K562 (cell line): ENCODE results near the gene CCDC61. TPM values are rescaled to one million over a fixed set of nuclear protein-coding genes. Genes with fewer than 3 reads are reported as not detected.

Source experiments
- ATF1 ChIP-seq, 2 experiments: fragments of 450-650 bp in 1 of 2; IDR thresholded peaks; 2 replicates each; pipeline ENCODE4 v1.6.1; 2016; ENCODE audit warnings: missing compliant biosample characterization in 1 of 2, missing genetic modification characterization in 1 of 2
- CBFA2T3 ChIP-seq: fragments of 450-650 bp; IDR thresholded peaks from 2 replicates; pipeline ENCODE4 v1.6.1; 2017
- CSDE1 ChIP-seq, 2 experiments: fragments of 450-650 bp; IDR thresholded peaks; 2 replicates each; pipeline ENCODE4 v1.6.1; 2016; ENCODE audit warnings: mild to moderate bottlenecking in 1 of 2
- CXXC5 ChIP-seq: fragments of 250-450 bp; sonication (Bioruptor Pico); IDR thresholded peaks from 2 replicates; pipeline ENCODE4 v1.8.0; 2022; ENCODE audit warnings: inconsistent platforms, mild to moderate bottlenecking, moderate library complexity
- DMBX1 ChIP-seq: fragments of 250-450 bp; sonication (Bioruptor Pico); IDR thresholded peaks from 2 replicates; pipeline ENCODE4 v1.8.0; 2022; ENCODE audit warnings: inconsistent platforms, mild to moderate bottlenecking, moderate library complexity, borderline replicate concordance
- HCFC1 ChIP-seq: IDR thresholded peaks from 2 replicates; pipeline ENCODE4 v1.6.1; 2012; ENCODE audit warnings: low read depth, low read length, improper control_type of control experiment
- HDAC1 ChIP-seq, 2 experiments: fragments of 450-650 bp; IDR thresholded peaks; 2 replicates each; pipeline ENCODE4 v1.6.1; 2016 to 2017; ENCODE audit warnings: inconsistent platforms in 1 of 2, mild to moderate bottlenecking in 1 of 2, moderate library complexity in 1 of 2
- HDAC2 ChIP-seq: fragments of 450-650 bp; IDR thresholded peaks from 2 replicates; pipeline ENCODE4 v1.6.1; 2016; ENCODE audit warnings: mild to moderate bottlenecking
- MAZ ChIP-seq, 2 experiments: fragments of 450-650 bp in 1 of 2; sonication (generic) in 1 of 2; formaldehyde crosslinking; IDR thresholded peaks in 1 of 2; conservative IDR thresholded peaks in 1 of 2; 2 replicates each; pipeline versions ENCODE4 v1.4.0 to v1.5.0; 2020; ENCODE audit warnings: mild to moderate bottlenecking in 1 of 2, missing genetic modification reagents in 1 of 2
- NFRKB ChIP-seq: fragments of 450-650 bp; IDR thresholded peaks from 2 replicates; pipeline ENCODE4 v1.6.1; 2016; ENCODE audit warnings: low read depth
- NRF1 ChIP-seq, 2 experiments: fragments of 450-650 bp; IDR thresholded peaks in 1 of 2; conservative IDR thresholded peaks in 1 of 2; 2 replicates each; pipeline ENCODE4 v1.6.1; 2014; ENCODE audit warnings: mild to moderate bottlenecking in 2 of 2
- POLR2B ChIP-seq: fragments of 450-650 bp; IDR thresholded peaks from 2 replicates; pipeline ENCODE4 v1.6.1; 2018; ENCODE audit warnings: low read depth; ENCODE audit not compliant: partially characterized antibody
- SP2 ChIP-seq: IDR thresholded peaks from 2 replicates; pipeline ENCODE4 v1.6.1; 2011; ENCODE audit warnings: mild to moderate bottlenecking, low read depth, low read length, moderate library complexity; ENCODE audit not compliant: poor library complexity, severe bottlenecking; ENCODE audit errors: extremely low read depth
- SRF ChIP-seq, 2 experiments: fragments of 250-450, 450-650 bp in 1 of 2; sonication (Bioruptor Pico) in 1 of 2; sonication (generic) in 1 of 2; formaldehyde crosslinking; IDR thresholded peaks; 2 replicates each; pipeline versions ENCODE4 v1.5.0 to v1.5.1; 2020 to 2022; ENCODE audit warnings: mild to moderate bottlenecking in 1 of 2, missing genetic modification reagents in 1 of 2
- TEAD4 ChIP-seq, 2 experiments: sonication (generic) in 1 of 2; formaldehyde crosslinking in 1 of 2; IDR thresholded peaks; 2 replicates each; pipeline versions ENCODE4 v1.6.1 to v1.8.0; 2012 to 2022; ENCODE audit warnings: borderline replicate concordance in 1 of 2, inconsistent platforms in 1 of 2, low read length in 1 of 2, mild to moderate bottlenecking in 1 of 2, missing genetic modification reagents in 1 of 2
- ZC3H11A ChIP-seq: IDR thresholded peaks from 2 replicates; pipeline ENCODE4 v1.6.1; 2012; ENCODE audit warnings: low read depth, low read length, improper control_type of control experiment
- ZNF12 ChIP-seq: sonication (generic); formaldehyde crosslinking; IDR thresholded peaks from 2 replicates; pipeline ENCODE4 v1.4.0; 2020; ENCODE audit warnings: mild to moderate bottlenecking, missing genetic modification reagents
- ZNF561 ChIP-seq: fragments of 450-650 bp; formaldehyde crosslinking; conservative IDR thresholded peaks from 2 replicates; pipeline ENCODE4 v1.4.0; 2020; ENCODE audit warnings: mild to moderate bottlenecking, moderate library complexity
- ZSCAN32 ChIP-seq: fragments of 450-650 bp; formaldehyde crosslinking; IDR thresholded peaks from 2 replicates; pipeline ENCODE4 v1.4.0; 2020; ENCODE audit warnings: mild to moderate bottlenecking, moderate library complexity
- polyA plus RNA-seq, 8 experiments: library from polyadenylated mRNA; depleted of rRNA in 4 of 8; stranded (reverse) in 5 of 8; unstranded in 3 of 8; fragments of >200 nt; fragmentation: Nextera tagmentation in 2 of 8; fragmentation: Illumina TruSeq in 1 of 8; extraction: Ambion mirVana in 2 of 8; extraction: Trizol in 1 of 8; gene quantifications; 2 replicates each; pipeline versions ENCODE4 v1.2.1 to v1.2.3, GENCODE V29; 2011 to 2014; ENCODE audit warnings: inconsistent platforms in 1 of 8, missing spikeins in 1 of 8
- total RNA-seq, 7 experiments: library from RNA; depleted of rRNA in 6 of 7; stranded (reverse); fragments of >200 nt in 6 of 7; fragmentation: Illumina TruSeq in 2 of 7; extraction: Trizol in 2 of 7; gene quantifications; 2 replicates each; pipeline versions ENCODE4 v1.2.1 to v1.2.3, GENCODE V29; 2011 to 2021; ENCODE audit warnings: low replicate concordance in 1 of 7
- TF ChIP-seq, protein P1 (sequence below): fragments of 250-450 bp; sonication (Bioruptor Pico); IDR thresholded peaks from 2 replicates; pipeline ENCODE4 v1.8.0; 2021; ENCODE audit warnings: mild to moderate bottlenecking, moderate library complexity
- TF ChIP-seq, protein P2 (sequence below): sonication (generic); formaldehyde crosslinking; IDR thresholded peaks from 2 replicates; pipeline ENCODE4 v1.8.0; 2023; ENCODE audit warnings: mild to moderate bottlenecking, missing genetic modification reagents
- TF ChIP-seq, protein P3 (sequence below): fragments of 250-450 bp; sonication (Bioruptor Pico); IDR thresholded peaks from 2 replicates; pipeline ENCODE4 v1.8.0; 2022; ENCODE audit warnings: inconsistent platforms

CCDC61 gene
- total and polyA plus RNA-seq, 9 of the 15 experiments (the other 6 are each of a cell fraction or from before 2014, with no cell fraction given), result 0.07 to 27.0 (median 10.3) TPM

DNA sequence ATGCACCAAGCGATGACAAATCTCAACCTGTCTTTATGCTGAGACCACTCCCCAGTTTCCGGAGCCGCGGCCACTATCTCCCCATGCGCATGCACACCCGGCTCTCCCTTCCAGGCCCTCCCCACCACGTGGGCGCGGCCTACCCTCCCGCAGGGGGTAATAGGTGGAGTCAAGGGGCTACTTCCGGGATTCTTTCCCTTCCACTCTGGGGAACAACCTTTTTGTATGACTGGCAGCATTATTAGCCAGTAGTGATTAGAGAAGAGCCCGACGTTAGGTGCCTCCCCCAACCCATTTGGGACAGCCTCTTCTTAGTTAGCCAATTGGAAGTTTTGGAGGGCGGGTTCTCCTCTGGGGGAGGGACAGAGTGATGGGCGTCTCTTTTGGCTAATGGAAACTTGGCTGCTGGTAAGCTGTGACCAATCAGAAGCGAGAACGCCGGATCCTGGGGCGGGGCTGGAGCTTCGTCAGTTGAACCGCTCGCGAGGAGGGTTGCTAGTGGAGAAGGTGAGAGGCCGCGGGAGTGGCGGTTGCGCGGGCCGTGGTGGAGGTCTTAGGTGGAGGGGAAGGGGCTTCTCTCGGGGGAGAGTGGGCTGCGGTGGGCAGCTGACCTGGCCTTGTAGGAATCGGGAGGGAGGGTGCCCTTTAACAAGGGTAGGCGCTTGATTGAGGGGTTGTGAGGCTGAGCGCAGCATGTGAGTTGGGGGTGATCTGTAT is at the start of gene CCDC61 (continued):
- TF ChIP-seq ZNF12, result no peak
- peak; percentile 97 for TF ChIP-seq CXXC5 (CRISPR knock-in tag)
- no peak for TF ChIP-seq TEAD4 (IDR thresholded peaks at IDR 0.05; ENCODE audit: low read length)
- no peak for TF ChIP-seq TEAD4 (CRISPR knock-in tag; IDR thresholded peaks at IDR 0.05; ENCODE audit: borderline replicate concordance)
- 0 out of 2 replicates have a peak, but pooled peaks have one; percentile 43 for TF ChIP-seq NFRKB
- peak; percentile 45; the same call in 1 of the 2 replicates for TF ChIP-seq ZSCAN32
- TF ChIP-seq SP2, result peak; percentile 85
- TF ChIP-seq POLR2B, result peak; percentile 97
- no peak for TF ChIP-seq ZC3H11A
- TF ChIP-seq NRF1 (conservative IDR thresholded peaks at IDR 0.05 in 1 of 2, IDR thresholded peaks at IDR 0.05 in 1 of 2), result peak; percentile 97 to 98
- TF ChIP-seq SRF (CRISPR knock-in tag; IDR thresholded peaks at IDR 0.05), result 0 out of 4 replicates have a peak, but pooled peaks of 1 of the 2 experiments have one; percentile 51
- no peak for TF ChIP-seq CBFA2T3
- TF ChIP-seq HCFC1, result peak; percentile 41; the same call in 1 of the 2 replicates
- TF ChIP-seq CSDE1 (IDR thresholded peaks at IDR 0.05), result no peak
- TF ChIP-seq ATF1 (CRISPR knock-in tag; IDR thresholded peaks at IDR 0.05), result no peak
- peak; percentile 95 for TF ChIP-seq ATF1 (tag; IDR thresholded peaks at IDR 0.05)
- TF ChIP-seq HDAC1 (IDR thresholded peaks at IDR 0.05), result peak in 1 of 2 experiments; percentile 92; a peak in 2 of 4 replicates
- TF ChIP-seq DMBX1 (CRISPR knock-in tag), result no peak
- TF ChIP-seq, protein P1, sequence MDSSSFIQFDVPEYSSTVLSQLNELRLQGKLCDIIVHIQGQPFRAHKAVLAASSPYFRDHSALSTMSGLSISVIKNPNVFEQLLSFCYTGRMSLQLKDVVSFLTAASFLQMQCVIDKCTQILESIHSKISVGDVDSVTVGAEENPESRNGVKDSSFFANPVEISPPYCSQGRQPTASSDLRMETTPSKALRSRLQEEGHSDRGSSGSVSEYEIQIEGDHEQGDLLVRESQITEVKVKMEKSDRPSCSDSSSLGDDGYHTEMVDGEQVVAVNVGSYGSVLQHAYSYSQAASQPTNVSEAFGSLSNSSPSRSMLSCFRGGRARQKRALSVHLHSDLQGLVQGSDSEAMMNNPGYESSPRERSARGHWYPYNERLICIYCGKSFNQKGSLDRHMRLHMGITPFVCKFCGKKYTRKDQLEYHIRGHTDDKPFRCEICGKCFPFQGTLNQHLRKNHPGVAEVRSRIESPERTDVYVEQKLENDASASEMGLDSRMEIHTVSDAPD (CRISPR knock-in tag), result no peak
- TF ChIP-seq MAZ (CRISPR knock-in tag; conservative IDR thresholded peaks at IDR 0.05 in 1 of 2, IDR thresholded peaks at IDR 0.05 in 1 of 2), result peak; percentile 95 to 100
- TF ChIP-seq, protein P2, sequence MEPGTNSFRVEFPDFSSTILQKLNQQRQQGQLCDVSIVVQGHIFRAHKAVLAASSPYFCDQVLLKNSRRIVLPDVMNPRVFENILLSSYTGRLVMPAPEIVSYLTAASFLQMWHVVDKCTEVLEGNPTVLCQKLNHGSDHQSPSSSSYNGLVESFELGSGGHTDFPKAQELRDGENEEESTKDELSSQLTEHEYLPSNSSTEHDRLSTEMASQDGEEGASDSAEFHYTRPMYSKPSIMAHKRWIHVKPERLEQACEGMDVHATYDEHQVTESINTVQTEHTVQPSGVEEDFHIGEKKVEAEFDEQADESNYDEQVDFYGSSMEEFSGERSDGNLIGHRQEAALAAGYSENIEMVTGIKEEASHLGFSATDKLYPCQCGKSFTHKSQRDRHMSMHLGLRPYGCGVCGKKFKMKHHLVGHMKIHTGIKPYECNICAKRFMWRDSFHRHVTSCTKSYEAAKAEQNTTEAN (CRISPR knock-in tag), result no peak
- TF ChIP-seq ZNF561 (CRISPR knock-in tag), result 0 out of 2 replicates have a peak, but pooled peaks have one; percentile 24
- TF ChIP-seq, protein P3, sequence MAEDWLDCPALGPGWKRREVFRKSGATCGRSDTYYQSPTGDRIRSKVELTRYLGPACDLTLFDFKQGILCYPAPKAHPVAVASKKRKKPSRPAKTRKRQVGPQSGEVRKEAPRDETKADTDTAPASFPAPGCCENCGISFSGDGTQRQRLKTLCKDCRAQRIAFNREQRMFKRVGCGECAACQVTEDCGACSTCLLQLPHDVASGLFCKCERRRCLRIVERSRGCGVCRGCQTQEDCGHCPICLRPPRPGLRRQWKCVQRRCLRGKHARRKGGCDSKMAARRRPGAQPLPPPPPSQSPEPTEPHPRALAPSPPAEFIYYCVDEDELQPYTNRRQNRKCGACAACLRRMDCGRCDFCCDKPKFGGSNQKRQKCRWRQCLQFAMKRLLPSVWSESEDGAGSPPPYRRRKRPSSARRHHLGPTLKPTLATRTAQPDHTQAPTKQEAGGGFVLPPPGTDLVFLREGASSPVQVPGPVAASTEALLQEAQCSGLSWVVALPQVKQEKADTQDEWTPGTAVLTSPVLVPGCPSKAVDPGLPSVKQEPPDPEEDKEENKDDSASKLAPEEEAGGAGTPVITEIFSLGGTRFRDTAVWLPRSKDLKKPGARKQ (CRISPR knock-in tag), result no peak
- peak; percentile 7 for TF ChIP-seq HDAC2
- TF ChIP-seq, all 486 proteins: peak for 110
